IPS DF 4.7 (cell line): Measurements from ENCODE around the gene PHF21A.
"Not testable (repeated sequence)": the region's sequence is repeated elsewhere in the genome, so short reads cannot be mapped to it uniquely, and the experiment has no call there.

Experiments
- DNase-seq: peaks from one replicate; pipeline ENCODE4 v3.0.0-alpha.2; 2013; ENCODE audit warnings: low spot score; ENCODE audit errors: extremely low read depth

The PHF21A gene

DNA sequence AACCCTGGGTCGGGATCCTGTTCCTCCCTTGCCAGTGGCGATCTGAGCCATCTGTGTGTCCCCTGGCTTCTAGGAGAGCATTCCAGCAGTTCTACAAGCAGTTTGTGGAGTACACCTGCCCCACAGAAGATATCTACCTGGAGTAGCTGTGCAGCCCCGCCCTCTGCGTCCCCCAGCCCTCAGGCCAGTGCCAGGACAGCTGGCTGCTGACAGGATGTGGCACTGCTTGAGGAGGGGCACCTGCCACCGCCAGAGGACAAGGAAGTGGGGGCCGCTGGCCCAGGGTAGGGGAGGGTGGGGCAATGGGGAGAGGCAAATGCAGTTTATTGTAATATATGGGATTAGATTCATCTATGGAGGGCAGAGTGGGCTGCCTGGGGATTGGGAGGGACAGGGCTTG lies 215.7 kb downstream of the PHF21A start:
- DNase-seq: not testable (repeated sequence)

DNA sequence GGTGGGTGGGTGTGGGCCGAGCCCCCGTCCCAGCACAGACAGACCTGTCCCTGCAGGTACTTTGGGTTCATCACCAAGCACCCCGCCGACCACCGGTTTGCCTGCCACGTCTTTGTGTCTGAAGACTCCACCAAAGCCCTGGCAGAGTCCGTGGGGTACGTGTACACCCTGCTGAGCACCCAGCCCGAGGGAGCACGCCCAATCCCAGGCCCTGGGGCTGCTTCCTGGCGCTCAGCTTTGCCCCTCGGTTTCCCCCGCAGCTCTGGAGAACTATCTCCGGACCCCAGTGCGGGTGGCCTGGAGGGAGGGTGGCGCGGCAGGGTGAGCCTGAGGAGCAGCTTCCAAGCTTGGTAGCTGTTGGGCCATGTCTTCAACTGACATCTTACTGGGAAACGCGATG lies 216.2 kb downstream of the PHF21A start:
- no peak for DNase-seq

- DNase-seq: no peak
Observed at GRCh38 chr11:45904309-45904915, 216.8 kb downstream of the PHF21A start.

DNA sequence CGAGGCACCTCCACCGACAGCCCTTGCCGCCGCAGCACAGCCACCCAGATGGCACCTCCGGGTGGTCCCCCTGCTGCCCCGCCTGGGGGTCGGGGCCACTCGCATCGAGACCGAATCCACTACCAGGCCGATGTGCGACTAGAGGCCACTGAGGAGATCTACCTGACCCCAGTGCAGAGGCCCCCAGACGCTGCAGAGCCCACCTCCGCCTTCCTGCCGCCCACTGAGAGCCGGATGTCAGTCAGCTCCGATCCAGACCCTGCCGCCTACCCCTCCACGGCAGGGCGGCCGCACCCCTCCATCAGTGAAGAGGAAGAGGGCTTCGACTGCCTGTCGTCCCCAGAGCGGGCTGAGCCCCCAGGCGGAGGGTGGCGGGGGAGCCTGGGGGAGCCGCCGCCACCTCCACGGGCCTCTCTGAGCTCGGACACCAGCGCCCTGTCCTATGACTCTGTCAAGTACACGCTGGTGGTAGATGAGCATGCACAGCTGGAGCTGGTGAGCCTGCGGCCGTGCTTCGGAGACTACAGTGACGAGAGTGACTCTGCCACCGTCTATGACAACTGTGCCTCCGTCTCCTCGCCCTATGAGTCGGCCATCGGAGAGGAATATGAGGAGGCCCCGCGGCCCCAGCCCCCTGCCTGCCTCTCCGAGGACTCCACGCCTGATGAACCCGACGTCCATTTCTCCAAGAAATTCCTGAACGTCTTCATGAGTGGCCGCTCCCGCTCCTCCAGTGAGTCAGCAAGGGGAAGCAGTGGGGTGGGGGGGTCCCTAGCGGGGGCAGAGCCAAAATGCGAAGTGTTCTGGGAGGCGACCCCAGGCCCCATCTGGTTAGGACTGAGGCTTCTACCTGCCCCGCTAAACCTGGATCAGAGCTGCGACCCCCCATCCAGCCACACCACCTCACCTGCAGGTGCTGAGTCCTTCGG lies 218.5 kb downstream of the PHF21A start:
- DNase-seq: no peak

DNA sequence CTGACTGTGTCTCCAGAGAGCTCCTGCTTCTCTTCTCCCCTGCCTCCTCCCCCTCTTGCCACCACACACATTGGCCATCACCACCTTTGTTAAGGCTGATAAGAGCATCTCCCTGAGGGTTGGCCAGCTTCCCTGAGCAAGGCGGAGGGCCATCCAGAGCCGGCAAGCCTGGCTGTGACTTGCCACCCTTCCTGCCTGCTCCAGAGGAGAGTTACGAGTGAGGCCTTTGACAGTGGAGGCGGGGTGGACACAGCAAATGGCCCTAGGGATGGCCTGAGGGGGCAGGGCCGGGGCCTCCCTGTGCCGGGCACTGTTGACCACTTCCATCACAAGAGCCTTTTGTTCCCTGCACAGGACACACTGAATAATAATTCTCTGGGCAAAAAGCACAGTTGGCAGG lies 219.6 kb downstream of the PHF21A start:
- DNase-seq: no peak

GRCh38 chr11:45900916-45901617 lies 220.2 kb downstream of the PHF21A start:
- DNase-seq: no peak

DNA sequence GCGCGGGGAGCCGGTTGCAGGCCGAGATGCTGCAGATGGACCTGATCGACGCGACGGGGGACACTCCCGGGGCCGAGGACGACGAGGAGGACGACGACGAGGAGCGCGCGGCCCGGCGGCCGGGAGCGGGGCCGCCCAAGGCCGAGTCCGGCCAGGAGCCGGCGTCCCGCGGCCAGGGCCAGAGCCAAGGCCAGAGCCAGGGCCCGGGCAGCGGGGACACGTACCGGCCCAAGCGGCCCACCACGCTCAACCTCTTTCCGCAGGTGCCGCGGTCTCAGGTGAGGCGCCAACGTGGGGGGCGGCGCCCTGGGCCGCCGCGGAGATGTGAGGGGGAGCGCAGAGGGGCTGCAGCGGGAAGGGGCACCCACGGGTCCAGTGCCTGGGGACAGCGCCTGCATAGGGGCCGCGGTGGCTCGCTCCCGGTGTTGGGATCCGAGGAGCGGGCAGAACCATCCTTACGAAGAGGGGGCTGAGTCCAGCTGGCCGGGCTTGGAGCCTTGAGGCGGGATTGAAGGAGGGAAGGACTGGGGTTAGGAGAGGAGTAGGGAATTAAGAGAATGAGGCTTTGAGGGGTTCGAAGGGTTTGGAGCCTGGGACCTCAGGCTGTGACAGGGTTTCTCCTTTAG lies 221.0 kb downstream of the PHF21A start:
- DNase-seq: not testable (repeated sequence)

DNA sequence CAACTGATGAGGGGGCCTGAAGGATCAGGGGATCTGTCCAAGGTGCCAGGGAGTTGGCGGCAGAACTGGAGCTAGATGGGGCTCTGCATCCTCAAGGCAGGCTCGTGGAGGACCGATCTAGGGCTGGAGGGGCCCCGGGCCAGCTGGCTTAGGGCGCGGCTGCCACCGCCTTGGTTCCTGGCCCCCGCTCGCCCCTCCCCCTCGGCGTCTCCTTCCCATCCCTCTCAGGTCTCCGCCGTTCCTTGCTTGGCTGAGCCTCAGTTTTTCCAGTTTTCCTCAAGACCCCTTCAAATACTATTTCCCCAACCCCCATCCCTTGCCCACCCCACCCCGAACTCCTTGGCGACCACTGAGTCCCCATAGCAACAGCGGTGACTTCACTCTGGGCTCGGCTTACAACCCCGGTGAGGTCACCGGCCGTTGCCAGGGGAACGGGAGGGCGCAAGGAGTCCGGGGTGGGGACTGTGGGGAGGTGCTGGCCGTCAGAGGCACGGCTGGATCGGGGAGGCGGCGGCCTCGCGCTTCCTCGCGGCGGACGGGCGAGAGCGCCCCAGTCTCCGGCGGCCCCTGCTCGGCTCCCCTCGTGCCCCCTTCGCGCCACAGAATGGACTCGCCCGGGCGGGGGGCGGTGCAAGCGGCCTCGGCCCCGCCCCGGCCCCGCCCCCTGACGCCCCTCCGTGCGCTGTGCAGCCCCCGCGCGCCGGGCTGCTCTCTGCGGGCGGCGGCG lies 221.6 kb downstream of the PHF21A start:
- no peak for DNase-seq

- no peak for DNase-seq
Observed at GRCh38 chr11:45899086-45899447, 222.2 kb downstream of the PHF21A start.

DNA sequence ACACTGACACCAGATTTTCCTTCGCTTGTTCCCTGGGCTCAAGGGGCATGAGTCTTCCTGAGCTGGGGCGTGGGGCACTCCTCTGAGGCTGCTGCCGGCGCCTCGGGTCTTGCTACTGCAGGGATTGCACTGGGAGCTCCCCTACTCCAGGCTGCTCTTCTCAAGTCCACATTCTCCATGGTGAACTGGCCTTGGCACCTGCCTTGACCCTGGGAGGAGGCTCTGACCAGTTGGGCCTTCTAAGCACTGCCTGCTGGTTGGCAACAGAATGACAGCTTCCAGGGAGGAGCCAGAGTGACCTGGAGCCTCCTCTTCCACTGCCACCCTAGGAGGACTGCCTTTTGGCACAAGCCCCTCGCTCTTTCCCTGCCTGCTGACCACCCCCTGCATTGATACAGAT lies 223.7 kb downstream of the PHF21A start:
- no peak for DNase-seq

DNA sequence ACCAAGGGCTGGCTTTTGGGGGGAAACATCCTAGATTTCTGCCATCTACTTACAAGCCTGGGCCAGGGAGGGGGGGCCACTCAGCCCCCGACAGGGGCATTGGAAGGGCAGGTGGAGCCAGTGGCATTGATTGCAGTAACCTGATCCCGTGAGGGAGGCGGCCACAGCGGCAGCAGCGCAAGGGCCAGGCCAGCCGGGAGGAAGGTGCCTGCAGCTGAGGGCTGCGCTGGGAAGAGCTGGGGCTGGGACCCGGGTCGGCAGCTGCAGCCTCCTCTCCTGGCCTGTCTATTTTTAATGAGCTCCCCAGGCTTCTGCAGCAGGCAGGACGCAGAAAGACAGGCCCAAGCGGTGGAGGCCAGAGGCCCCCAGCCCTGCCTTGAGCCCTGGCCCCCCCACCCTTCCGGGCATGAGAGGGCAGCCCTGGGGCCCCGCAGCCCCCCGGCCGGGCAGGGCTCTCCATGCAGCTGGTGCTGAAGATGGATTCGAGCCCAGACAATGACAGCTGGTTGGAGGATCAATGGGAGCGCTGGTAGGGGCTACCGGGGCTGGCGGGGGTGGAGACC lies 224.8 kb downstream of the PHF21A start:
- no peak for DNase-seq

DNA sequence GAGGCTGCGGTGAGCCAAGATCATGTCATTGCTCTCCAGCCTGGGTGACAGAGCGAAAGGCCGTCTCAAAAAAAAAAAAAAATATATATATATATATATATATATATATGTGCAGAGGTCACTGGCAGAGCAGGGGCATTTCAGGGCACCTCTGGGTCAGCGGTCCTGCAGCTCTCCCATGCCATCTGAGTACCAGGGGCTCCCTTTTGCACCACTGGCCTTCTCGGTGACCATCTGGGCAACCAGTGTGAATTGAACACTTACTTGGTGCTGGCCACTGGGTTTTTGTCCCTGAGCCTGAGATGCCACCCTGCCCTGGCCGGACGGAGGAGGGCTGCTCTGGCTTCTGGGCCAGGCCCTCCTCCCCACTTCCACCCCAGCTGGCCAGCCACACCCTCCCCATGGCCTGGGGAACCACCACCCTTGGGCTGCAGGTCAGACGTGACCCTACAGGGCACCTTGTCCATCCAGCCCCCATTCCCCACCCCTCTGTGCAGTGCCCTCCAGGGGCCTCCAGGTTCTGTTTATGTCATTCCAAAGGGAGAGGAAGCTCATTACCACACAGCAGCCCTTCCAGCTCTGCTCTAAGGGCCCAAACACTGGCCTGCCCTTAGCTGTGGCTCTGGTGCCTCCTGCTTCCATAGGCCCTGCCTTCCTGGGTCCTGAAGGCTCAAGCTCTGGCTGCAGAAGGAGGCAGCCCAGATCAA lies 225.5 kb downstream of the PHF21A start:
- DNase-seq: no peak

GRCh38 chr11:45894555-45895247 lies 226.6 kb downstream of the PHF21A start:
- DNase-seq: no peak

DNA sequence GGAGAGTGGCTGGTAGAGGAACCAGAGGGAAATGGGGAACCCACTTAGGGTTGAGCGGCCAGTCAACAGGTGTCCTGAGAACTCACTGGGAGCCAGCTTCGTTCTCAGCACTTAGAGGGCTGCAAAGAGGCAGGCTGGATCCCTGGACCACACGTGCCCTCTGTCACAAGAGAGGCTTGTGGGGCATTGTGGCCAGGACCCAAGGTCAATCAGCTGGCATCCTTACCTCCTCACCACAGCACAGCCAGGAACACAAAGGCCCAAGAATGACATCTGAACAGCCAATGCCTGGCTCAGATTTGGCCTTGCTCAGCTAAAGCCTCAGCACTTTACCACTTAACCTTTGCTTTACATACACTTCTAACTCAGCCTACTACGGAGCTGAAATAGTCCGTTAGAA lies 228.4 kb downstream of the PHF21A start:
- DNase-seq: no peak

- DNase-seq: no peak
Observed at GRCh38 chr11:45890886-45891550, 230.2 kb downstream of the PHF21A start.

- DNase-seq: no peak
Observed at GRCh38 chr11:45889966-45890365, 231.3 kb downstream of the PHF21A start.

- no peak for DNase-seq
Observed at GRCh38 chr11:45889555-45889954, 231.7 kb downstream of the PHF21A start.

- no peak for DNase-seq
Observed at GRCh38 chr11:45887587-45887986, 233.7 kb downstream of the PHF21A start.
